Anterior cingulate cortex (tissue), 58 donors: ENCODE measurements around the gene FAM50B.

Experiments used
- DNase-seq, 58 donors: peaks; one replicate each; lab custom pipeline; 2025; lab: John Stamatoyannopoulos, UW

FAM50B gene

DNA sequence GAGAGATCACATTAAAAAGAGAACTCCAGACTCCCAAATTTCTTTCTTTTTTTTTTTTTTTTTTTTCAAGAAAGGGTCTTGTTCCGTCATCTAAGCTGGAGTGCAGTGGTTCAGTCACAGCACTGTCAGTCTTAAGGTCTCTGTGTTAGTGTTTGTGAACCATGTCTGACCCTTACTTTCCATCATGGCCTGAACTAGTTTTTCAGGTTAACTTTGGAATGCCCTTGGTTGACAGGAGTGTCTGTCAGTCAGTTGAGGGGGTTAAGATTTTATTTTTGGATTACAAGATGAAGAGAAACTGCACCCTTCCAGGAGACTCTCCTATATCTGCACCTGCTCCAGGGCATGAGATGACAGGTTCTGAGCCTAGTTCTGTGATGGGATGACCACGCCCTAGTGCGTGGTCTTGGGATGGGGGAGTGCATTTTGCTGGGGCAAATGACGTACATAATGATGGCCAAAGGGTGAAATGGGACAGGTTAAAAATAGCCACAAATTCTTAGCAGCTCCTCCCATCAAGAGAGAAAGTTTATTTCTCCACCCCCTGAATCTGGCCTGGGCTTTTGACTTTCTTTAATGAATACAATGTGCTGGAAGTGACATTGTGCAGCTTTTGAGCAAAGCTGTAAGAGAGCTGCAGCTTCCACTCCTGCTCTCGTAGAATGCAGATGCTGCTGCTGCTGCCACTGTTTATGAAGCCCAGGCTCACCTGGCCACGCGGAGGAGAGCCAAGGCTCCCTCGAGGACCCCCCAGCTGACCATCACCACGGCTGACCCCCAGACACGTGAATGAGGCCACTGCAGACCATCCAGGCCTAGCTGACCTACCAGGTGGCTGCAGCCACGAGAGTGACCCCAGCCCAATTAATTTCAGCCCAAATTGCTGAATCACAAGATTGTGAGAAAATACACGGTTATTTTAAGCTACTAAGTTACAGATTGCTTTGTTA is 29.7 kb upstream of the FAM50B start:
- DNase-seq, result no peak

DNA sequence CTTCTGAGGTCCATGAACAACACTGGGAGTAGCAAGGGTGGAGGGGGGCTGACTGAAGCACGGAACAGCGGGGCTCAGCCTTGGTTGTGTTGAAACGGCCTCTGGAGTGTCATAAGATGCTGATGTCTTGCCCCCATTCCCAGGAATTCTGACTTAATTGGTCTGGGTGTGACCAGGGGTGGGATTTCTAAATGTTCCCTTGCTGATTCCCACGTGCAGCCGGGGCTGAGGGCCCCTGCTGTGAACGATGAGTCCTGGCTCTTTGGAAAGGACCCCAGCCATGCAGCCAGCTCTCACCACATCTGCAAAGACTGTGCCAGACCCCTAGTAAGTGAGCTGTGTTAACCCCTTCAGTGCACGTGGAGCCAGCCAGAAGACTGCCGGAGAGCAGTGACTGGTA is 28.6 kb upstream of the FAM50B start:
- no peak for DNase-seq

GRCh38 chr6:3822747-3823445 is 26.3 kb upstream of the FAM50B start:
- DNase-seq, result no peak

- DNase-seq, result no peak
Measured at GRCh38 chr6:3823671-3824070, 25.5 kb upstream of the FAM50B start.

GRCh38 chr6:3825331-3825831 is 23.8 kb upstream of the FAM50B start:
- DNase-seq, result peak in 41 of 58 donors; percentile 9 to 76 (median 45)

DNA sequence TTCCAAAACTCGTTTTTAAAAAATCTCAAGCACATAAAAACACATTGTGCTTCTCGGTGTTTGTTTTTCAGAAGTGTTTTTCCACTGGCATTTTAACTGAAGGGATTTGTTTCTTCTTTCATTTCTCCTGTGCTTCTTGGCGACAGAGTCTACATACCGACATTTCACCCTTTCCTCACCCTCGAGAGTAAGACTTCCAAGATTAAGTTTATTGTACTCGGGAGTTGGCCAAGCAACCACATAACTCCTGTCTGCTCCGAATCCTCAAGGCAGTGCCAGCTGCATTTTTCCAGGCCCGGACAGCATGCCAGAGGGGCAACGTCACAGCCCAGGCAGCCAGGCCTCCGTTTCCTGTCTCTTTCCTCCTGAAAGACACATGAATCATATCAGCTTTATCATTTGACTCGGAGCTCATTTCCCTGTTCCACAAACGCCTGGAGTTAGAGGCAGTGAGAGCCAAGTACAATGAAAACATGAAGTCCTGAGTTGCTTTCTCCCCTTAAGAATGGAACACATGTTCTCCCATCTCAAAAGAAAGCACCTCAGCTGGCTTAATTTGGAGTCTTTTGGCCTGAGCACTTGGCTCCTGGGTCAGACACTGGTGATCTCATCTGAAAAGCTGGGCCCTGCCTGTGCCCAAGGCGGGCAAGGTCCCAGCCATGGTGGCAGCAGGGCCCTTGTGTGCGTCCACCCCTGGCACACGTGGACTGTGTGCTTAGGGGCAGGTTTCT is 23.2 kb upstream of the FAM50B start:
- DNase-seq, result peak in 48 of 58 donors; percentile 4 to 80 (median 40)

DNA sequence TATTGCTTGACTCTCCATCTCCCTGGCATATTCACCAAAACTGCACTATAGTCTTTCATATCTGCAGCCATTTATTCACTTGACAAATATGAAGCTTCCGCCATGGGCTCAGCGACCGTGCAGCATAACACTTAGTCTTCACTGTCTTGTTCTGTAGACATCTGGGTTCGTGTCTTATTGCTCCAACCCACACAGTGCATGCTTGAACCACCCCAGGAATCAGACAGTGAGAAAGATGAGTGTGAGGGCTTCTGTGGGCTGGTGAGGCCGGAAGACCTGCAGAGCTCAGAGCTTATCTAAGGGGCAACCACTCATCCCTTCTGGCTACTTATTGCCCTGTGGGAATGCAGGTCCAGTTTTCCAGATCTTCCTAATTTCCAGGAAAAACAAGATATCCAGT is 19.9 kb upstream of the FAM50B start:
- DNase-seq, result no peak

DNA sequence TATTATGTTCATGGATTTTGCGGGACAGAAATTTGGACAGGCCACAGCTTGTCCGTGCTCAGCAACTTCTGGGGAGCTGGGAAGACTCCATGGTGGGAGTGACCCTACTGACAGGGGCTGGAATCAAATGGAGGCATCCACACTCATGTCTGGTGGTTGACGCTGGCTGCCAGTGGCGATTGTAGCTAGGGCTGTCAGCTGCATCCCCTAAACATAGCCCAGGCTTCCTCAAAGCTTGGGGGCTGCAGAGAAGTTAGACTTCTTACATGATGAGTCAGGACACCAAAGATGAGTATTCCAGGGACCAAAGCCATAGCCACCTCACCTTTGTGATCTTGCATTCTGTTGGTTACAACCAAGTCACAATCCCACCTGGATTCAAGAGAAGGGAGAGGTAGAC is 18.4 kb upstream of the FAM50B start:
- no peak for DNase-seq

- no peak for DNase-seq
Measured at GRCh38 chr6:3831761-3832530, 17.2 kb upstream of the FAM50B start.

GRCh38 chr6:3835055-3835731 is 14.0 kb upstream of the FAM50B start:
- no peak for DNase-seq

- no peak for DNase-seq
Measured at GRCh38 chr6:3835785-3836184, 13.4 kb upstream of the FAM50B start.

- no peak for DNase-seq
Measured at GRCh38 chr6:3836566-3836965, 12.6 kb upstream of the FAM50B start.

DNA sequence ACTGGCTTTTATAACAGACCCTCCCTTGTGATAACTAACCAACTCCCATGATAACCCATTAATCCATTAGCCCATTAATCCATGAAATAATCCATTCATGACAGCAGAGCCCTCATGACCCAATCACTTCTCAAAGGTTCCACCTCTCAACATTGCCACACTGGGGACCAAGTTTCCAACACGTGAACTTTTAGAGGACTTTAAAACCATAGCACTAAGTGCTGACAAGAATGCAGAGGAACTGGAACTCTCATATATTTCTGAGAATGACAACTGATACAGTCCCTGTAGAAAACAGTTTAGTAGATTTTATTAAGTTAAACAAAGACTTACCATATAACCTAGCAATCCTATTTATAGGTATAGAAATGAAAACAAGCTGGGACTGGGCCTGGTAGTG is 11.4 kb upstream of the FAM50B start:
- DNase-seq, result no peak

GRCh38 chr6:3838992-3839867 is 9.9 kb upstream of the FAM50B start:
- DNase-seq, result no peak

GRCh38 chr6:3841066-3841454 is 8.1 kb upstream of the FAM50B start:
- DNase-seq, result no peak

GRCh38 chr6:3841711-3842565 is 7.2 kb upstream of the FAM50B start:
- DNase-seq, result no peak

- no peak for DNase-seq
Measured at GRCh38 chr6:3843379-3844096, 5.6 kb upstream of the FAM50B start.
